EH (cell line): ENCODE measurements around the gene CSRNP3.

Source experiments
- DNase-seq: peaks from one replicate; pipeline ENCODE4 v3.0.0-alpha.2; 2015; ENCODE audit warnings: low read depth

Gene CSRNP3

GRCh38 chr2:165593081-165593480 is 123.6 kb downstream of the CSRNP3 start:
- DNase-seq: peak; percentile 56

GRCh38 chr2:165594231-165594934 is 124.9 kb downstream of the CSRNP3 start:
- no peak for DNase-seq

GRCh38 chr2:165594935-165595255 is 125.4 kb downstream of the CSRNP3 start:
- no peak for DNase-seq

- no peak for DNase-seq
Observed at GRCh38 chr2:165596788-165597187, 127.3 kb downstream of the CSRNP3 start.

GRCh38 chr2:165601065-165601830 is 131.8 kb downstream of the CSRNP3 start:
- DNase-seq: no peak

GRCh38 chr2:165601928-165602521 is 132.5 kb downstream of the CSRNP3 start:
- peak; percentile 43 for DNase-seq

GRCh38 chr2:165609672-165610071 is 140.2 kb downstream of the CSRNP3 start:
- DNase-seq: no peak

- no peak for DNase-seq
Observed at GRCh38 chr2:165610591-165611029, 141.1 kb downstream of the CSRNP3 start.

GRCh38 chr2:165617741-165618481 is 148.4 kb downstream of the CSRNP3 start:
- no peak for DNase-seq

GRCh38 chr2:165618806-165619205 is 149.3 kb downstream of the CSRNP3 start:
- no peak for DNase-seq

- peak; percentile 20 for DNase-seq
Observed at GRCh38 chr2:165621086-165621560, 151.6 kb downstream of the CSRNP3 start.

GRCh38 chr2:165623161-165623560 is 153.7 kb downstream of the CSRNP3 start:
- no peak for DNase-seq

- DNase-seq: no peak
Observed at GRCh38 chr2:165623783-165624469, 154.4 kb downstream of the CSRNP3 start.

- no peak for DNase-seq
Observed at GRCh38 chr2:165624470-165624800, 154.9 kb downstream of the CSRNP3 start.

- peak; percentile 71 for DNase-seq
Observed at GRCh38 chr2:165627470-165627869, 158.0 kb downstream of the CSRNP3 start.

GRCh38 chr2:165629776-165630175 is 160.3 kb downstream of the CSRNP3 start:
- DNase-seq: no peak

GRCh38 chr2:165630236-165630635 is 160.7 kb downstream of the CSRNP3 start:
- DNase-seq: no peak

- DNase-seq: no peak
Observed at GRCh38 chr2:165631089-165631488, 161.6 kb downstream of the CSRNP3 start.

GRCh38 chr2:165632594-165632993 is 163.1 kb downstream of the CSRNP3 start:
- DNase-seq: no peak

- DNase-seq: no peak
Observed at GRCh38 chr2:165633431-165633830, 163.9 kb downstream of the CSRNP3 start.

GRCh38 chr2:165634282-165634681 is 164.8 kb downstream of the CSRNP3 start:
- no peak for DNase-seq

GRCh38 chr2:165634855-165635254 is 165.4 kb downstream of the CSRNP3 start:
- peak; percentile 29 for DNase-seq
